HG03066 (cell line): ENCODE measurements around the gene CTRB2.
"Not testable (repeated sequence)": the region's sequence is repeated elsewhere in the genome, so short reads cannot be mapped to it uniquely, and the experiment has no call there.

ENCODE experiments used
- ATAC-seq: cut with Tn5 transposase; IDR thresholded peaks from one replicate; pipeline ENCODE4 v1.9.1; 2021; ENCODE audit warnings: low read depth; ENCODE audit not compliant: unreplicated experiment

The CTRB2 gene

DNA sequence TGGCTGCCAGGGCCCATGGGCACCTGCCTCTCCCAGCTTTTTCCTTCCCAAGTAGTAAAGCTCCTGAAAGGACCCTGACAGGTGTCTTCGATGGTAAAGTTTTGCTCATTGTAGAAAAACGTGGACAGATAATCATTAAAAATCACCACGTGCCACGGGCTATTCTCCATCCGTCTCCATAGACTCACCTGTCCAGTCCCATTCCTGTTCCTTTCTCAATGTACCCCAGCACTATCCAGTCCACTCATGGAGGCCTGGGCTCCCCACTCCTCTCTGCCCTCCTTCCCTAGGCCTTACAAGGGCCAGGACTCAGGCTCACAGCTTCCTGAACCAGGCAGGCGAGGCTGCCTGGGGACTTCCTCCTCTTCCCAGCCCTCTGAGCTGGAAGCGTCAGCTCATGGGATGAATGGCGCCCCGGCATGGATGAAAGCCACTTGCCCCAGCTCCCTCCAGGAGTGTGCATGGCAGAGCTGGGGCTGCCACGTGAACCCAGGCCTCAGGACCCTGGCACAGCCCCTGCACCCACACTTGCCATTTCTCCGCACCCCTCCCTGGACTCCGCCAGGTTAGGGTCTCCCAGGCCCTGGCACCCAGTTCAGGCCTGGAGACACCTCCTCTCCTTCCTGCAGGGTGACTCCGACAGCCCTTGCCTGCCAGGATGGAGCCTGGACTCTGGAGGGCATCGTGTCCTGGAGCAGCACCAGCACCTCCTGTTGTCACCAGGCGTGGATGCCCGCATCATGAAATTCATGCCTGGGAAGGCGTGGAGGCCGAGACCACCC, 20.6 kb upstream of the CTRB2 start:
- ATAC-seq: no peak

DNA sequence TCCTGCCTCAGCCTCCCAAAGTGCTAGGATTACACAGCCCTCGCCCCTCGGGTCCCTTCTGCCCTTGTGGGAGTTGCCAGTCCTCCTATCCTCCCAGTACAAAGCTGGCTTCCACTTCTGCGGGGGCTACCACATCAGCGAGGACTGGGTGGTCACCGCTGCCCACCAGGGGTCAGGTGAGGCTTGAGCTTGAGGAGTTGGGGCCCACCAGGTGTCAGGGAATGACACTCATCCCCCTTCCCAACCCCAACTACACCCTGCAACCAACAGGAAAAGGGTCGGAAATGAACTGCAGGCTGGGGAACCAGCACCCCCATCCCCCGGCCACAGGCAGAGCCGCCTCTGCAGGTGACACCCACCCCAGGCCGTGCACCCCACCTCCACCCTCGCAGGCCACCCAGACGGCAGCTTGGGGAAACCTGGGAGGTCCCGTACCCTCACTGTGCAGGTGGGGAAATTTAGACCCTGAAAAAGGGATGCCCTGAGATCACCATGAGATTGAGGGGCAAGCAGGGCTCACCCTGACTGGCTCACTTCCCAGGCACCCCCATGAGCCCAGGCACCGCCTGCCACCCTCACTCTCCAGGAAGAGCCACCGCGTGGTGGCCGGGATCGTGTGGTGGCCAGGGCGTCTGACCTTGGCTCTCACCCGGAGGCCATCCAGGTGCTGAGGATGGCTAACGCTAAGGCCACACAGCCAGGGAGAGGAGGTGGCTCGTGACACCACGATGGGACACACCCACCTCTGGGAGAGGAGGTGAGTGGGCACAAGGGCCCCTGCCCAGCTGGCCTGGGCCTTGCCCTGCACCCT, 19.8 kb upstream of the CTRB2 start:
- ATAC-seq: no peak

GRCh38 chr16:75225678-75226515, 18.9 kb upstream of the CTRB2 start:
- ATAC-seq: no peak

GRCh38 chr16:75225092-75225491, 18.1 kb upstream of the CTRB2 start:
- ATAC-seq: no peak

- no peak for ATAC-seq
Measured at GRCh38 chr16:75224306-75225082, 17.5 kb upstream of the CTRB2 start.

DNA sequence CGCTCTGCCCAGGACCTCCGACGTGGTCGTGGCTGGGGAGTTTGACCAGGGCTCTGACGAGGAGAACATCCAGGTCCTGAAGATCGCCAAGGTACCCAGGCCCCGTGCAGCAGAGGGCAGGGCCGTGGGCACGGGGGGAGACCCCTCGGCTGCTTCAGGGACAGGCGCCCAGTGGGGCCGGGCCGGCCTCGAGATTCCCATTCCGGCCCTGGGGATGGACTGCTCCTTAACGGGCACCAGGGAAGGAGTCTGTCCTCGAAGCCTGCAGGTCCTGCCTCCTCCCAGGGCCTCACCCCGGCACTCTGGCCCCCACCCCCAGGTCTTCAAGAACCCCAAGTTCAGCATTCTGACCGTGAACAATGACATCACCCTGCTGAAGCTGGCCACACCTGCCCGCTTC, 16.2 kb upstream of the CTRB2 start:
- ATAC-seq: not testable (repeated sequence)

DNA sequence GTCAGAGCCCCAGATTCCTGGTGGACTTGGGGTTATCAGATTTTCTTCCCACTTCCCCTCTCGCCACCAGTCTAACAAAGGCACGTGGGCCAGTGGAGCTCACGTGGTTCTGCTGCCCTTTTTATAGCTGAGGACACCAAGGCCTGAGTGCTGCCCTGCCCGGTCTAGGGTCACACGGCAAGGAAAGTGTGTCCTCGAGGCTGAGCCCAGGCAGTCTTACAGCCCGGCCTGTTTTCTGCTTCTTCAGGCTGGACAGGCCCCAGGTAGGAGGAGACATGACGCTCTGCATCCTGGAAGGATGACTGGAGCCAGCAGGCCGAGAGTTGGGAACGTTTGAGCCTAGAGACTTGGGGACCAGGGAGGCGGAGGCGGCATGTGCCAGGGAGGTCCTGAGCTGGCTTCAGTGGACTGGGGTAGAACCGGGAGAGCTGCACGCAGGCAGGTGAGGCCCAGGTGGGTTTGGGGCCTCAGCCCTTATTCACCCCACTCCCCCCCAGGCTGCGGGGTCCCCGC, 15.4 kb upstream of the CTRB2 start:
- ATAC-seq: no peak

DNA sequence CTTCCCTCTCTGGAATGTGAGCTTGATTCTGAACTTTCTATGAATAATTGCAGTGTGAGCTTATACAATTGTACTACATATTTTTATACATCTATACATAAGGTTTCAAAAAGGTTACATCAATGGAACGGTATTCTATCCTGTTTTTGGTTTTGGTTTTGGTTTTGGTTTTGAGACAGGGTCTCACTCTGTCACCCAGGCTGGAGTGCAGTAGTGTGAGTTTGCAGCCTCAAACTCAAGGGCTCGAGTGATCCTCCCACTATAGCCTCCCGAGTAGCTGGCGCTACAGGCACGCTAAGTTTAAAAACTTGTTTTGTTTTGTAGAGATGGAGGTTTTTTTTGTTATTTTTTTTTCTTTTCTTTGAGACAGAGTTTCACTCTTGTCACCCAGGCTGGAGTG, 12.9 kb upstream of the CTRB2 start:
- peak; percentile 52 for ATAC-seq

GRCh38 chr16:75219088-75219487, 12.1 kb upstream of the CTRB2 start:
- no peak for ATAC-seq

DNA sequence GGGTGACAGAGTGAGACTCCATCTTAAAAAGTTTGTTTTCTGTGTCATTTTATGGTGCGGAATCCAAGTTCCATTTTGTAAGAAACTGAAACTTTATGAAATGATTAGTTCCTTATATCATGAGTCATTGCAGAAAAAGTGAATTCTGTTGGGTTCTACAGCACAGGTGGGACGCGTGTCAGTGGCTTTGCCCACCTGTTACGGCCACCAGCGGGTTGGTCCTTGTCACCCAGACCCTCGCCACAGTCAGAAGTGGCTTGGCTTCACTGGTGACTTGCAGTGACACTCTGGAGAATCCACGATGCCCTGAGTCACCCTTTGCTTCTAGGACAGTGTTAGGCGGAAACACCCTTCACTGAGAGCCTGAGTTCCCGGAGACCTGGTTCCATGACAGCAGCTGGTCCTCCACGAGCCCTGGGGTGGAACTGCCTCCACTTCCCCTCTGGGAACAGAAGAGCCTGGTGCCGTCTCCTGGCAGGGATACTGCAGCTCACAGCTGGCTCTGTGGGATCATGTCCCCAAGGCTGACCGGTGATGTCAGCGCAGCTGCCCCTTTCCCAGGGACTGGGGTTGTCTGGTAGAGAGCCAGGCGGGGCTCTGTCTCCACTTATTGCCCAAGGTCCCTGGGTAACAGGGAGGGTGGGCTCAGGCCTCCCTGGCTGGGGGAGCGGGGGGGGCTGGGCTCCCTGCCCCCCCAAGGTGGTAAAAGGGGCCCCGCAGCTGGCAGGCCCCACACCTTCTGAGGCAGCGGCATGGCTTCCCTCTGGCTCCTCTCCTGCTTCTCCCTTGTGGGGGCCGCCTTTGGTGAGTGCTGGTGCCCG, 11.5 kb upstream of the CTRB2 start, which contains the start of gene CTRB1:
CTRB1 (plus strand) TSS at position 733 of the 821 bp plus-strand sequence; CDS start at position 753, 20 bp downstream.
- ATAC-seq: peak; percentile 63

DNA sequence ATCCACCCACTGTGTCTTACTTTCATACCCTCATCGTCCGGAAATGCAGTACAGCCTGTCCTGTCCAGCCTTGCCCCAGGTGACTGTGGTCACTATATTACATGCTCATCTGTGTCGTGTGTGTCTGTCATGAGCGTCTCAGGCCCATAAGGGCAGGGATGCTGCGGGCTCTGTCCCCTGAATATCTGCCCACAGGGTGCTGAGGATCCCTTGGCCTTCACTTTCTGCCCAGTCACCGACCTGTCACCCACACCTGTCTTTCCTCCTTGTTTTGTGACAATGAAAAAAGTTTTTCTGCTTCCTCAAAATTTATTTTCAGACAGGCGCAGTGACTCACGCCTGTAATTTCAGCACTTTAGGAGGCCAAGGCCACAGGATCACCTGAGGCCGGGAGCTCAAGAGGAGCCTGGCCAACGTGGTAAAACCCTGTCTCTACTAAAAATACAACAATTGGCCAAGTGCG, 10.5 kb upstream of the CTRB2 start:
- ATAC-seq: no peak

DNA sequence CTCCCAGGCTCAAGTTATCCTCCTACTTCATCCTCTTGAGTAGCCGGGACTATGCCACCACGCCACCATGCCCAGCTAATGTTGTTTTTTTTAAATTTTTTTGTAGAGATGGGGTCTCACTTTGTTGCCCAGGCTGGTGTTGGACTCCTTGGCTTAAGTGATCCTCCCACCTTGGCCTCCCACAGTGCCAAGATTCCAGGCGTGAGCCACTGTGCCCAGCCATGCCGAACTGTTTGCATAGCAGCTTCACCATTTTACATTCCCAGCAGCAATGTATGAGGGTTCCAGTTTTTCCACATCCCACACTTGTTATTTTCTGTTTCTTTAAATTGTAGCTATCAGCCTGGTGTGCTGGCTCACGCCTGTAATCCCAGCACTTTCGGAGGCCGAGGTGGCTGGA, 9.6 kb upstream of the CTRB2 start:
- no peak for ATAC-seq

DNA sequence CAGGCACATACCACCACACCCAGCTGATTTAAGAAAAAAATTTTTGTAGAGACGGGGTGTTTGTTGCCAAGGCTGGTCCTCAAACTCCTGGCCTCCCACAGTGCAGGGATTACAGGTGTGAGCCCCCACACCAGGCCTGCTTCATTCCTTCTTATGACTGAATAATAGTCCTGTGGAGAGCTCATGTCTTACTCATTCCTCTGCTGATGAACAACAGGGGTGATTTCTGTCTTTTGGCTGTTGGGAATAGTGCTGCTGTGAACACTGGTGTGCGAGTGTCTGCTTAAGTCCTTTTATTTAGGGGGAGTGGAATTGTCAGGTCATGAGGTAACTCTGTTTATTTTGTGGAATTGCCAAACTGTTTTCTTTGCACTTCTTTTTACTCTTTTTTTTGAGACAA, 9.2 kb upstream of the CTRB2 start:
- no peak for ATAC-seq

GRCh38 chr16:75211286-75211685, 4.3 kb upstream of the CTRB2 start:
- ATAC-seq: not testable (repeated sequence)

GRCh38 chr16:75209944-75210343, 3.0 kb upstream of the CTRB2 start:
- no peak for ATAC-seq

DNA sequence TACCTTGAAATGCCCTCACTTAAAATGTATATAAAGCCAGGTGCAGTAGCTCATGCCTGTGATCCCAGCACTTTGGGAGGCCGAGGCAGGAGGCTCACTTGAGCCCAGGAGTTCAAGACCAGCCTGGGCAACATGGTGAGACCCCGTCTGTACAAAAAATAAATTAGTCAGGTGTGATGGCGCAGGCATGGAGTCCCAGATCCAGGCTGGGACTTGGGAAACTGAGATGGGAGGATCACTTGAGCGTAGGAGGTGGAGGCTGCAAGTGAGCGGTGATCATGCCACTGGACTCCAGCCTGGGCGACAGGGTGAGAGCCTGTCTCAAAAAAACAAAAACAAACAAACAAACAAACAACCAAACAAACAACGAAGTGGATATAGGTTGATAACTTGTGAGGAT, 2.6 kb upstream of the CTRB2 start:
- ATAC-seq: not testable (repeated sequence)

GRCh38 chr16:75208861-75209505, 2.0 kb upstream of the CTRB2 start:
- ATAC-seq: no peak

GRCh38 chr16:75208242-75208825, 1.4 kb upstream of the CTRB2 start:
- no peak for ATAC-seq
